HG03066 (cell line): ENCODE results near the gene GNMT.
"Not testable (repeated sequence)": the region's sequence is repeated elsewhere in the genome, so short reads cannot be mapped to it uniquely, and the experiment has no call there.

Source experiments
- ATAC-seq: cut with Tn5 transposase; IDR thresholded peaks from one replicate; pipeline ENCODE4 v1.9.1; 2021; ENCODE audit warnings: low read depth; ENCODE audit not compliant: unreplicated experiment

GNMT gene

GRCh38 chr6:42971746-42972327 lies 11.3 kb downstream of the GNMT start:
- ATAC-seq, result no peak

GRCh38 chr6:42973926-42974325 lies 13.4 kb downstream of the GNMT start:
- no peak for ATAC-seq

- no peak for ATAC-seq
Observed at GRCh38 chr6:42974919-42975505, 14.5 kb downstream of the GNMT start.

GRCh38 chr6:42978487-42978838 lies 17.9 kb downstream of the GNMT start:
- peak; percentile 1 for ATAC-seq

GRCh38 chr6:42978839-42979522 lies 18.4 kb downstream of the GNMT start, which contains the start of gene PEX6:
Gene PEX6, minus strand, starts transcription at chr6:42979181. Its CDS starts 31 bp downstream, at chr6:42979150.
- ATAC-seq, result peak; percentile 93

- no peak for ATAC-seq
Observed at GRCh38 chr6:42979523-42980177, 19.1 kb downstream of the GNMT start.

- ATAC-seq, result no peak
Observed at GRCh38 chr6:42981836-42982235, 21.3 kb downstream of the GNMT start.

- peak; percentile 95 for ATAC-seq
Observed at GRCh38 chr6:42984001-42984923, 23.7 kb downstream of the GNMT start, which contains the start of gene PPP2R5D. Gene PPP2R5D, plus strand, starts transcription at chr6:42984570. Its CDS starts 108 bp downstream, at chr6:42984678.

GRCh38 chr6:42984924-42985475 lies 24.4 kb downstream of the GNMT start:
- ATAC-seq, result no peak

GRCh38 chr6:42987533-42988451 lies 27.2 kb downstream of the GNMT start:
- no peak for ATAC-seq

GRCh38 chr6:42988486-42989020 lies 28.0 kb downstream of the GNMT start:
- ATAC-seq, result no peak

- ATAC-seq, result no peak
Observed at GRCh38 chr6:42989923-42990322, 29.4 kb downstream of the GNMT start.

GRCh38 chr6:42993445-42993844 lies 32.9 kb downstream of the GNMT start:
- ATAC-seq, result no peak

- no peak for ATAC-seq
Observed at GRCh38 chr6:42996513-42996912, 36.0 kb downstream of the GNMT start.

GRCh38 chr6:42998205-42998604 lies 37.7 kb downstream of the GNMT start:
- ATAC-seq, result not testable (repeated sequence)

GRCh38 chr6:43001843-43002242 lies 41.3 kb downstream of the GNMT start:
- ATAC-seq, result no peak

- no peak for ATAC-seq
Observed at GRCh38 chr6:43005844-43006243, 45.3 kb downstream of the GNMT start.

- no peak for ATAC-seq
Observed at GRCh38 chr6:43006251-43006650, 45.7 kb downstream of the GNMT start.

GRCh38 chr6:43007126-43007525 lies 46.6 kb downstream of the GNMT start:
- ATAC-seq, result no peak
